NCI-H1694 treated with DMSO at 0.1 percent for 48 hours (cell line): ENCODE results near the gene TRAPPC8.
"Not testable (repeated sequence)": the region's sequence is repeated elsewhere in the genome, so short reads cannot be mapped to it uniquely, and the experiment has no call there.

ENCODE experiments used
- DNase-seq: peaks from one replicate; lab custom pipeline; 2025; lab: John Stamatoyannopoulos, UW

The TRAPPC8 gene

DNA sequence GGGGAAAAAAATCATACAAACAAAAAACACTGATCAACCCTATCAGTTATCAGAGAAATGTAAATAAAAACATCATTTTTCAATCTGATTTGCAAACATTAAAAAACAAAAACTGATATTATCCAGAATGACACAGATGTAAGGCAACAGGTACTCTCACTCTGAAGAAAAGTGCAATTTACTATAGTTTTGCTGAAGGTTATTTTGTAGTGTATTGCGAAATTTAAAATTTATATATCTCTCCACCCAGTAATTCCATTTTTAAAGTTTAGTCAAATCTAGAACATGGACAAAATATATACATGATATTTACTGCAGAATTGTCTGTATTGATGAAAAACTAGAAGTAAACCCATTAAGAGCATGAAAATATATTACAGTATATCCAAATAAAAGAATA is 79.8 kb downstream of the TRAPPC8 start:
- no peak for DNase-seq

DNA sequence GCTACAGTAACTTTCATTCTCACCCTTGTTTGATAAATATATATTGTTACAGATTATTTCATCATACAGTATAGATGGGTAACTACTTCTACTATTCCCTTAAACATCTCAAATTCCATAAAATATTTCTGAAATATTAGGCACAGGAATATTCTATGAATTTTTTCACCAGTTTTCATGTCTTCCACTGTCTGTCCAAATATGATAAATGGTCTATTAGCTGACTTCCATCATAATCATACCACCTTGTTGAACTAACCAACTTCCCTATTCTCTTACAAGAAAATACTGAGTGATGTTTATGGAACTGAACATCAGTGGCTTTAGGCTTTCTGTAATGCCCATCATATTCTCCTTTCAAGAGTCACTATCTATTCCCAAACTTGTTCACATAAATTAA is 82.4 kb downstream of the TRAPPC8 start:
- no peak for DNase-seq

DNA sequence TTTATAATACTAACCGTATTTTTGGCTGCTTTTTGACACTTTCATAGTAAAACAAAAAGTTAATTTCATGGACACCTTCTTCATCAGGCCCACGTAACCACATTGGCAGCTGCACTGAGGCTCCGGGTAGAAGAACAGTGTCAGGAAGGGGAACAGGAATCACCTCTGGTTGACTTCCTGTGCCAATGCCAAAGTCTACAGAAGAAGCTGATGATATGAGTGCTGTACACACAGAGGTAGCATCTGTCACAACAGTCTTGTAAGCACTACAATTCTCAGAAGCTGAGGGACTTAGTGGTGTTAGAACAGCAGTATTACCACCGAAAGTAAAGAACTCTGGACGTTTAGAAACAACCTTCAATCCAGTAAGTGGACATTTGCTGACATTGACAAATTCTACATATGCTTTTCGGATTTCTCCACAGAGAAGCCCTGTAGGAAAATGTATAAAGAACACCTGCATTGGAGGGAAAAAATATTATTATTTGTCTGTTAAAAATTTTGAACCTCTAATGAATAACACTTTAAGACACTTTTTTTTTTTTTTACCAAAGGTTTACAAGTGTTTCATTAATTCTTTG is 85.3 kb downstream of the TRAPPC8 start:
- no peak for DNase-seq

- DNase-seq = no peak
Observed at GRCh38 chr18:31850844-31851243, 92.1 kb downstream of the TRAPPC8 start.

GRCh38 chr18:31840499-31840898 is 102.4 kb downstream of the TRAPPC8 start:
- DNase-seq = no peak

DNA sequence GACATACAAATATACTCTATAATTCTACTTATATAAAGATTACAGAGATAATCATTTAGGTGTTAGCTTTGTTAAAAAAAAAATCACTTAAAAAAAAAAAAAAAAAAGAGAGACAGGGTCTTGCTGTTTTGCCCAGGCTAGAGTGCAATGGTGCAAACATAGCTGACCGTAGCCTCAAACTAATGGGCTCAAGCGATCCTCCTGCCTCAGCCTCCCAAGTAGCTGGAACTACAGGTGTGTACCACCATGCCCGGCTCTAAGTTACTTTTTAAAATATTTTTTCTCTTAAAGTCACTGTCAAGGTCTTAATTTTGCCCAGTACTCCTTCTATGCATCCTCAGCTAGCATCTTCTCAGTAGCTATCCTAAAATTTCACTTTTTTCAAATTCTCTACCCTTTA is 105.0 kb downstream of the TRAPPC8 start:
- no peak for DNase-seq

DNA sequence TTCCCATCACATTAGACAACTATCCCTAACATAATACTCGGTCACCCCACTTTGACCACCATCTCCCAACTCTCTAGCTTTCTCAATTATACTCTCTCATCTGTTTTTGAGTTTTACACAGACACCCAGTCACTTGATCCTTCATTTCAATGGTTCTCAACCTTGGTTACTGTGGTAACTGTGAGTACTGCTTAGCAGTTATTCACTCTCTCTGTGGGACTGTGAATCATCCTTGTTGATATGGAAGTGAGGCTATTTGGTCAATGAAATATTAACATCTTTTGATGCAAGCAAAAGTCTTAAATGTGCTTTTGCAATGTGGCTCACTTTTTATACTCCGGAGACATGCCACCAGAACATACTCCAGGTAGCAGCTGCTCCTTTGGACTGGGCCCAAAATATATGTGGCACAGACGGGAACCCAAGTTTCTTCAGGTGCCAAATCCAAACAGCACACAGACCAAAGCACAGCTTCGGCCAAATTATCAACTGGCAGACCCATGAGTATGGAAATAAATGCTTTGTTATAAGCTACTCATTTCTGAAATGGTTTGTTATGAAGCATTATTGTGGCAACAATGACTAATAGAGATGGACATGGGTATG is 107.3 kb downstream of the TRAPPC8 start:
- DNase-seq = no peak

DNA sequence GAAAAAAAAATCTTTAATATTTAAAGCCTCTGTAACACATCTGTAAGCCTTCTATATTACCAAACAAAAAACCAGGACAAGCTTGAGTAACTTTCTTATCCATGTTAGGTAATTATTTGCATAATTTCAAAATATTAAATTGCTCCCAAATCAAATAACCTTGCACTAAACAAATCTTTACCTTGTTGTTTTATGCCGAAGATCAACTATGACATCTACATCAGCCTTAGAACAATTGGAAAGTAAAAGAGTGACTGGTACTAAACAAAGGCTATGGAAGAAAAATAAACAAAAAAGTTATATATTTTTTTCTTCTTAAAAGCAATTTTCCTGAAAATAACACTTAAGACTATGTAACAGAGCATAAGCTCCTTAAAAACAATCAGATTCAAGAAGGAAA is 111.0 kb downstream of the TRAPPC8 start:
- DNase-seq = no peak

DNA sequence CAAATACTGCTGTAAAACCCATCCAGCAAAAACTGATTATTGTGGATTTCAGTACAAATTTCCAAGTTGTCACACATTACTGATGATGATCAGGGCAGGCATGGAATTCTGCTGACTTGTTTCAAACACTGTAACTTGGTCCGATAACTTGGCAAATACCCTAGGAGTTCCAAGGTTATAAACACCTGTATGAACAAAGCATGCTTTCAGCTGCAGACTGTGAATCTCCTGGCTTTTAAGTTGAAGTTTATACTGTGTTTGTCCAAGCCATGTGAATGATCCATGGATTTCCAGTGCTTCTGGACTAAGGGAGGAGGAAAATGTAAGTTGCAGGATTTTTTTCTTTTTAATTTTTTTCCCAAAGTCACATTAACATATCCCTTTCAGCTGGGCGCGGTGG is 112.2 kb downstream of the TRAPPC8 start:
- DNase-seq = no peak

- no peak for DNase-seq
Observed at GRCh38 chr18:31828613-31829012, 114.3 kb downstream of the TRAPPC8 start.

GRCh38 chr18:31826673-31827325 is 116.1 kb downstream of the TRAPPC8 start:
- not testable (repeated sequence) for DNase-seq

GRCh38 chr18:31825772-31826171 is 117.2 kb downstream of the TRAPPC8 start:
- no peak for DNase-seq

DNA sequence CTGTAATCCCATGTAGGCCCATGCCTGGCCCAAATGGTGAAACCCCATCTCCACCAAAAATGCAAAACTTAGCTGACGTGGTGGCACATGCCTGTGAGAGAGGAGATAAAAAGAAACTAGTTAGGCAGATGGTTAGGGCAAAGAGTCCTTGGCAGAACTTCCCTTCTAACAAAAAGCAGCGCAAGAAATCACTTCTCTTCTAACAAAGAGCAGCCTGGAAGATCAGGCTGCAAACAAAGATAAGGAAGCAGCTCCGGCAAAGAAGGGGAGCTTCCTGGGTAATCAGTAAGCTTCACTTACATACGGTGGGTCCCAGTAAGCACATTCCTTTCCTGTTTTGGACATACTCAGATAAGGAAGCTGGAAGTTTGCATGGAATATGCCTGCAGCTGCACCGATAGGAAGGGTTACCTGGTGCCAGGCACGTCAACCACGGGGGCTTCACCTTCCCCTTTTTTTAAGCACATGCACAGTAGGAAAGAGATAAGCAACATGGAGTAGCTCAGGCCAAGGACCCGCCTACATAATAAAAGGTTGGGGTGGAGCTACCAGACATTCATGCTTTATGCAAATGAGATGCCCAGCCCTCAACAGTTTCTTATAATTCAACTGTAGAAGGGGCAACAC is 121.3 kb downstream of the TRAPPC8 start:
- no peak for DNase-seq

- no peak for DNase-seq
Observed at GRCh38 chr18:31819925-31820229, 123.1 kb downstream of the TRAPPC8 start.

DNA sequence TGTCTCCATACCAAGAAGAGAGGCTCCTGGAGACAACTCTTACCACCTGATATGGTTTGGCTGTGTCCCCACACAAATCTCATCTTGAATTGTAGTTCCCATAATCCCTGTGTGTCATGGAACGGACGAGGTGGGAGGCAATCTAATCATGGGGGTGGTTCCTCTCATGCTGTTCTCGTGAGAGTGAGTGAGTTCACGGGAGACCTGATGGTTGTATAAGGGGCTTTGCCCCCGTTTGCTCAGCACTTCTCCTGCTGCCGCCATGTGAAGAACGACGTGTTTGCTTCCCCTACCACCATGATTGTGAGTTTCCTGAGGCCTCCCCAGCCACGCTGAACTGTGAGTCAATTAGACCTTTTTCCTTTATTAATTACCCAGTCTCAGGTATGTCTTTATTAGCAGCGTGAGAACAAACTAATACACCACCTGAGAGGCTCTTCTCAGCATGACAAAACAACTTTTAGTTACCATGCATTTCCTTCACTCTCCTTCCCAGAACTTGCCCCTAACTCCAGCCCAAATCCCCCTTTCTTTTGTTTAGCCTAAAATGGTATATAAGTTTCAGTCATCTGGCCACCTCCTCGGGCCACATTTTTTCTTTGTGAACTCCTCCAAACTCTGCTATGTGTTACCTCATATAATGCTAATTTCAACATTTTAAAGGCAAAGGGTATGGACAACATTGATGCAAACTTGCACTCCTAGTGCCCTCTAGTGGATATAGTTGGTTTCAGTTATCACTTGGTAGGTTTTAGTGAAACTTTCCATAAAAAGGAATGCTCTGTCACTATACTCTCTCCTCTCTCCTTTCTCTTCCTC is 123.6 kb downstream of the TRAPPC8 start:
- DNase-seq = peak; percentile 15

DNA sequence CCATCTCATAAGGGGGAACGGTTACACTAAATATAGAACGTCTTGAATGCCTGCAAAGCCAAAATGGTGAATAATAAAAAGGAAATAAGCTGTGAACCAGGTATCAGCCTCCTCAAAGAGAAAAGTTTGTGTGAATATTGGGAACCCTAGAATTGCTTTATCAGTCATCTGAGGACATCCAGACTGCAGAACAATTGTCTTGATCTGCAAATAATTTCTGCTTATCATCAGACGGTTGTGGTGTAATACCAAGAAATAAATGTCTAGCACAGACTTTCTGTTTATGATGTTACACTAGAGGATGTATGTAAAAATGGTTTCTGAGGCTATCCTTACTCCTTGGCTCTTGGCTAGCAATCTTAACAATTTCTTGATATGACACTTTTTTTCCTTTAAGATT is 128.8 kb downstream of the TRAPPC8 start:
- DNase-seq = no peak

- DNase-seq = not testable (repeated sequence)
Observed at GRCh38 chr18:31810336-31811130, 132.4 kb downstream of the TRAPPC8 start.

DNA sequence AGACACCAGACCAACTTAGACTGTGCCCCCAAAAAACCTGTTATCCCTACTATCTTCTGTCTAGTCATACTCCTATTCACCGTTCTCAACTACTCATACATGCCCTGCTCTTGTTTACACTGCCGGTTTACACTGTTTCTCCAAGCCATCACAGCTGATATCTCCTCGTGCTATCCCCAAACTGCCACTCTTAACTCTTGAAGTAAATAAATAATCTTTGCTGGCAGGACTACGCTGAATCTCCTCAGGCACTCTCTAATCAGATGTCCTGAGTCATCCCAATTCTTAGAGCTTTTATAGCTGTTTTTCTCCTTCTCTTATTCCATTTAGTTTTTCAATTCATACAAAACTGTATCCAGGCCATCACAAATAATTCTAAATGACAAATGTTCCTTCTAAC is 133.9 kb downstream of the TRAPPC8 start:
- not testable (repeated sequence) for DNase-seq

- DNase-seq = no peak
Observed at GRCh38 chr18:31801078-31801477, 141.8 kb downstream of the TRAPPC8 start.

- DNase-seq = not testable (repeated sequence)
Observed at GRCh38 chr18:31799257-31799656, 143.7 kb downstream of the TRAPPC8 start.

- DNase-seq = no peak
Observed at GRCh38 chr18:31798399-31798798, 144.5 kb downstream of the TRAPPC8 start.

GRCh38 chr18:31795747-31796146 is 147.2 kb downstream of the TRAPPC8 start:
- DNase-seq = no peak
